Psoas muscle (tissue), 8 donors: ENCODE measurements around the gene AOPEP. TPM values are rescaled to one million over a fixed set of nuclear protein-coding genes. Genes with fewer than 3 reads are reported as not detected.

Source experiments
- ATAC-seq, 4 donors: fragments of 200-7000 bp; cut with Tn5 transposase; one replicate each; pipeline ENCODE4 v1.9.1; 2020; ENCODE audit warnings: moderate library complexity in 3 of 4, mild to moderate bottlenecking in 2 of 4
- DNase-seq, 2 donors: peaks; one replicate each; pipeline ENCODE4 v3.0.0-alpha.2; 2020
- H3K27ac ChIP-seq: fragments of 200-600 bp; one replicate; pipeline ENCODE4 v1.8.0; 2022
- H3K27me3 ChIP-seq, 3 donors: fragments of 200-600 bp in 1 of 3; one replicate each; pipeline versions ENCODE4 v1.6.1 to v1.8.0; 2013 to 2022; ENCODE audit warnings: low read length in 2 of 3, mild to moderate bottlenecking in 2 of 3, moderate library complexity in 1 of 3; ENCODE audit not compliant: insufficient read depth in 3 of 3
- H3K36me3 ChIP-seq, 2 donors: fragments of 200-600 bp in 1 of 2; one replicate each; pipeline versions ENCODE4 v1.6.1 to v1.8.0; 2013 to 2022; ENCODE audit warnings: low read depth in 1 of 2, mild to moderate bottlenecking in 1 of 2, moderate library complexity in 1 of 2; ENCODE audit not compliant: insufficient read depth in 1 of 2
- H3K4me1 ChIP-seq: fragments of 200-600 bp; one replicate; pipeline ENCODE4 v1.8.0; 2022
- H3K4me3 ChIP-seq: fragments of 200-600 bp; one replicate; pipeline ENCODE4 v1.8.0; 2022; ENCODE audit warnings: mild to moderate bottlenecking
- H3K9me3 ChIP-seq: fragments of 200-600 bp; one replicate; pipeline ENCODE4 v1.8.0; 2022
- CTCF ChIP-seq: fragments of 200-600 bp; IDR thresholded peaks from one replicate; pipeline ENCODE4 v1.8.0; 2022; ENCODE audit warnings: antibody characterized with exemption
- WGBS, 3 donors: extraction: QIAGEN DNeasy Blood & Tissue Kit; methylation state at CpG; one replicate each; pipeline versions ENCODE4 v1.1.6 to v1.1.7; 2013; 5-methylcytosine and 5-hydroxymethylcytosine counted together
- intact Hi-C, 2 donors: fragments of 100-400 bp; cut with DNase I; formaldehyde crosslinking; loops; one replicate each; pipeline versions ENCODE4 v1.11.0 to v1.14.2; 2022
- polyA plus RNA-seq, 3 donors: library from polyadenylated mRNA; stranded (reverse); fragments of 200-250 nt; gene quantifications; one replicate each; pipeline ENCODE4 v1.2.3, GENCODE V29; 2013
- total RNA-seq, 4 donors: library from RNA; stranded (reverse); fragmentation: NEBNext Ultra II Directional in 2 of 4; extraction: Animal tissue kit (Norgen Biotek cat#: 25700) in 2 of 4; gene quantifications; one replicate each; pipeline versions ENCODE4 v1.2.1 to v1.2.4, GENCODE V29; 2021 to 2023
- donor health status: healthy with polysubstance abuse.
- donor health status: DM: no; HTN: no; CAD: no; lungs with moderate emphysema.
- donor health status: Bipolar disorder and iron deficiency.
- donor health status: healthy.
- donor health status: DM: yes; HTN: yes; CAD: no.
- donor health status: DM: no; HTN: no; CAD: no.
- donor health status: DM: no; HTN: no; CAD: no.
- donor health status: DM: yes; HTN: yes; CAD: no.

Gene AOPEP
- total and polyA plus RNA-seq, 7 donors, result 46.4 to 96.9 (median 78.6) TPM

DNA sequence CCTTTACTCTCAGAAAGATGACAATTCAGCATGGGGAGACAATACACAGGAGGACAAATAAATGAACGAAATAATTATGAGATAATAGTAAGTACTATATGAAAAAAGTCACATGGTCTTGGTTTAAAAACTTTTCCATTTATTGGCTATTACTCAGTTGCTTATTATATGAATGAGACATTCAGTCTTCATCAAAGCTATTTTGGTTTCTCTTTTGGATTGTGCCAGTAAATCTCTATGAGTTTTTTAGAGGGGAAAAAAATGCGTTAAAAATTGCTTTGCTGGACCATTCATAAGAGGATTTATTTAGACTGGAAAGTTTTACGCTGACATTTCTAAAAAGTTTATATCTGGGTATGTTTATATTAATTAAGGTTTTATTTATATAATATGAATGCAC is 137.7 kb downstream of the AOPEP start:
- no peaks in the 10 kb centered on the region for H3K9me3 ChIP-seq
- 26 to 39% (median 31%) methylated on average over 3 of the region's 3 CpGs for WGBS, 3 donors
- intact Hi-C loops, result loop anchor here in 1 of 2 donors (5.0 kb wide), 1 partner anchor 37 kb away; no protein-coding TSS in a partner anchor
- no peaks in the 10 kb centered on the region for H3K36me3 ChIP-seq
- no peak for ATAC-seq
- H3K27me3 ChIP-seq, result no peaks in the 10 kb centered on the region
- DNase-seq, result no peak
- TF ChIP-seq CTCF, result no peak
- H3K27ac ChIP-seq, result peak overlapping the region; percentile 93
- H3K4me1 ChIP-seq, result peaks cover 66% of the 10 kb centered on the region
- H3K4me3 ChIP-seq, result no peak overlapping the region

DNA sequence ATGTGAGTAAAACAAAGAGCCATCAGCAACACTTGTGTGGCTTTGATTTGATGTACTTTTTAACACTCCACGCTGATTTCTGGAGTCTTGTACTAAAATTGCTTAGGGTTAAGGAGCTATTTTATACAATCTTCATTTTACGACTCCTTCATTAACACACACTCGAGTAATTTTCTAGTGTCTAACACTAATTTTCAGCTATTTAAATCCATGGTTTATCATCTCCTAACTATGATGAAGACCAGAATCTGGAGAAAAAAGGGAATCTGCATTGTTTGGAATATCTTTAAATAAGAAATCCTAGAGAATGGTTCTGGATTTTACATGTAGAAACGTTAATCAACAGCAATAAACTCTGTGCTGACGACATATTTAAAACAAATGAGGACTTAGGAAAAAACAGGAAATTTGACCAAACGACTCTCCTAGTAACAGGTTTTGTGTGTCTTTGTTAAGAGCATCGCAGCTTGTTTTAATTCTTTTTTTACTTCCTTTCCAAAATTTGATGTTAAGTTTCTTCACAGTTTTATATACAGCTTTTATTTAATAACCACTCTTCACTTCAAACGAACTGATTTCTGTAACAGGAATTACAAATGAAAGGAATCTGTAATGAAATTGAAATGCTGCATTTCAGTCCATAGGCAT is 138.5 kb downstream of the AOPEP start:
- DNase-seq, result no peak
- Histone ChIP-seq H3K9me3 (no peaks in the 10 kb centered on the region), H3K27me3 (no peaks in the 10 kb centered on the region), H3K27ac (peak overlapping the region; percentile 93), H3K4me1 (peaks cover 74% of the 10 kb centered on the region), H3K36me3 (no peaks in the 10 kb centered on the region), H3K4me3 (peak overlapping the region; percentile 32)
- no peak for ATAC-seq
- no peak for TF ChIP-seq CTCF
- WGBS, 3 donors, result 31 to 50% (median 36%) methylated on average over 8 of the region's 8 CpGs
- intact Hi-C loops, result loop anchor here (5.0 kb wide), 3 partner anchors 38 to 142 kb away; no protein-coding TSS in a partner anchor

GRCh38 chr9:94865582-94866452 is 139.3 kb downstream of the AOPEP start:
- intact Hi-C loops, result loop anchor here in 1 of 2 donors (5.0 kb wide), 2 partner anchors 46 to 141 kb away; no protein-coding TSS in a partner anchor
- H3K36me3 ChIP-seq, result no peaks in the 10 kb centered on the region
- no peaks in the 10 kb centered on the region for H3K9me3 ChIP-seq
- peak; percentile 56 to 72 for DNase-seq
- WGBS, 3 donors, result 28 to 39% (median 30%) methylated on average over 9 of the region's 9 CpGs
- peak overlapping the region; percentile 93 for H3K27ac ChIP-seq
- no peaks in the 10 kb centered on the region for H3K27me3 ChIP-seq
- H3K4me1 ChIP-seq, result peaks cover 79% of the 10 kb centered on the region
- H3K4me3 ChIP-seq, result peak overlapping the region; percentile 32
- ATAC-seq, result peak in 1 of 4 donors; percentile 51
- TF ChIP-seq CTCF, result no peak

GRCh38 chr9:94866770-94867169 is 140.3 kb downstream of the AOPEP start:
- DNase-seq (no peak), ATAC-seq (no peak)
- peaks cover 78% of the 10 kb centered on the region for H3K4me1 ChIP-seq
- intact Hi-C loops, result loop anchor here in 1 of 2 donors (5.0 kb wide), 2 partner anchors 46 to 141 kb away; no protein-coding TSS in a partner anchor
- H3K27ac ChIP-seq, result peak overlapping the region; percentile 93
- H3K27me3 ChIP-seq, result no peaks in the 10 kb centered on the region
- no peak for TF ChIP-seq CTCF
- no peaks in the 10 kb centered on the region for H3K9me3 ChIP-seq
- H3K36me3 ChIP-seq, result no peaks in the 10 kb centered on the region
- peak overlapping the region; percentile 32 for H3K4me3 ChIP-seq
